GM23248 (cell line): ENCODE results near the gene ERO1B. TPM values are rescaled to one million over a fixed set of nuclear protein-coding genes. Genes with fewer than 3 reads are reported as not detected.

Experiments
- DNase-seq: peaks from one replicate; pipeline ENCODE4 v3.0.0-alpha.2; 2015
- H2AFZ ChIP-seq: fragments of 200-600 bp; sonication (generic); 2 replicates; pipeline ENCODE4 v1.6.1; 2016; ENCODE audit warnings: antibody characterized with exemption
- H3F3A ChIP-seq: fragments of 200-600 bp; sonication (generic); 2 replicates; pipeline ENCODE4 v1.6.1; 2016; ENCODE audit warnings: mild to moderate bottlenecking, antibody characterized with exemption, mixed run types; ENCODE audit not compliant: insufficient read depth
- H3K27ac ChIP-seq: fragments of 200-600 bp; sonication (generic); 2 replicates; pipeline ENCODE4 v1.5.1; 2016; ENCODE audit warnings: mild to moderate bottlenecking
- H3K27me3 ChIP-seq: fragments of 200-600 bp; sonication (generic); replicated peaks from 2 replicates; pipeline ENCODE4 v1.6.1; 2016; ENCODE audit warnings: mild to moderate bottlenecking; ENCODE audit not compliant: insufficient read depth
- H3K36me3 ChIP-seq: fragments of 200-600 bp; sonication (generic); 2 replicates; pipeline ENCODE4 v1.6.1; 2016; ENCODE audit warnings: low read depth, mild to moderate bottlenecking
- H3K4me1 ChIP-seq: fragments of 200-600 bp; sonication (generic); 2 replicates; pipeline ENCODE4 v1.6.1; 2016; ENCODE audit warnings: mild to moderate bottlenecking; ENCODE audit not compliant: insufficient read depth
- H3K4me2 ChIP-seq: fragments of 200-600 bp; sonication (generic); one replicate; pipeline ENCODE4 v1.6.1; 2016; ENCODE audit warnings: mild to moderate bottlenecking; ENCODE audit not compliant: unreplicated experiment
- H3K4me3 ChIP-seq: fragments of 200-600 bp; sonication (generic); 2 replicates; pipeline ENCODE4 v1.5.1; 2016; ENCODE audit warnings: mild to moderate bottlenecking
- H3K79me2 ChIP-seq: fragments of 200-600 bp; sonication (generic); 2 replicates; pipeline ENCODE4 v1.6.1; 2016; ENCODE audit warnings: mild to moderate bottlenecking; ENCODE audit not compliant: insufficient read depth
- H3K9ac ChIP-seq: fragments of 200-600 bp; sonication (generic); 2 replicates; pipeline ENCODE4 v1.6.1; 2016; ENCODE audit warnings: mild to moderate bottlenecking
- H3K9me2 ChIP-seq: fragments of 200-600 bp; sonication (generic); 2 replicates; pipeline ENCODE4 v1.6.1; 2016; ENCODE audit warnings: mixed run types, mild to moderate bottlenecking, moderate library complexity; ENCODE audit not compliant: insufficient read depth
- H3K9me3 ChIP-seq: fragments of 200-600 bp; sonication (generic); one replicate; pipeline ENCODE4 v1.6.1; 2017; ENCODE audit warnings: low read depth
- H4K20me1 ChIP-seq: fragments of 200-600 bp; sonication (generic); 2 replicates; pipeline ENCODE4 v1.6.0; 2016; ENCODE audit not compliant: insufficient read depth
- EZH2 ChIP-seq: fragments of 200-600 bp; sonication (generic); IDR thresholded peaks from 2 replicates; pipeline ENCODE4 v1.6.1; 2018; ENCODE audit warnings: antibody characterized with exemption, mild to moderate bottlenecking; ENCODE audit not compliant: insufficient read depth, poor library complexity, severe bottlenecking
- EZH2phosphoT487 ChIP-seq: fragments of 200-600 bp; sonication (generic); IDR thresholded peaks from 2 replicates; pipeline ENCODE4 v1.6.1; 2018; ENCODE audit warnings: antibody characterized with exemption, moderate library complexity, mild to moderate bottlenecking, low read depth; ENCODE audit not compliant: insufficient read depth
- WGBS, 2 experiments: methylation state at CpG; one replicate each; pipeline ENCODE4 v1.1.6; 2015 to 2017; ENCODE audit warnings: low lambda C conversion rate in 2 of 2, low coverage in 1 of 2; ENCODE audit errors: missing lambda C conversion rate in 2 of 2; 5-methylcytosine and 5-hydroxymethylcytosine counted together
- in situ Hi-C: fragments of 300-500 bp; cut with MboI; formaldehyde crosslinking; loops from 2 replicates; pipeline ENCODE4 v1.15.0; 2020
- polyA plus RNA-seq: library from polyadenylated mRNA; unstranded; fragments of >200 nt; fragmentation: Nextera tagmentation; extraction: Ambion mirVana; gene quantifications from 2 replicates; pipeline ENCODE4 v1.2.1, GENCODE V29; 2016
- total RNA-seq: library from RNA; depleted of rRNA; stranded (reverse); fragments of >200 nt; shearing (Covaris generic); gene quantifications from 2 replicates; pipeline ENCODE4 v1.2.3, GENCODE V29; 2014

ERO1B gene
- total and polyA plus RNA-seq, 2 experiments from 2014 or later = 1.7 to 1.9 TPM

DNA sequence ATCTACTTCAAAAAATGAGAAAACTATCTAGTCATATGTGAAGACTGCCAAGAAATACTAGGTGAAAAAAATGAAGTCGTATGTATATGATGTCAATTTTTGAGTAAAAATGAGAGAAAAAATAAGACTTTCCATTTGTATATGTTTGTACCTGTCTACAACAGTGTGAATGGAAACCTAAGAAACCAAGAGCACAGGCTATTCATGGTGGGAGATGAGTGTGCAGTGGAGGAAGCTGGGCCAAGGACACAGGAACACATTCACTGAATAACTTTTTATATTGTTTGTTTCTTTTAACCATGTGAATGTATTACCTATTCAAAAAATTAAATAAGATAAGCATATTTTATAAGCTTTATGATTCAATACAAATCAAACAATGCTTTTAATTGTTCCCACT lies 67.0 kb downstream of the ERO1B start:
- H2AFZ ChIP-seq = no peak overlapping the region
- no peaks in the 10 kb centered on the region for H3F3A ChIP-seq
- WGBS, 2 experiments = 43 to 70% methylated on average over 1 of the region's 1 CpG
- H3K9me2 ChIP-seq = no peaks in the 10 kb centered on the region
- H4K20me1 ChIP-seq = no peaks in the 10 kb centered on the region
- H3K4me1 ChIP-seq = no peaks in the 10 kb centered on the region
- H3K79me2 ChIP-seq = no peaks in the 10 kb centered on the region
- no peaks in the 10 kb centered on the region for H3K9me3 ChIP-seq
- no peak overlapping the region for H3K27ac ChIP-seq
- in situ Hi-C loops = no loop called here
- 0 out of 2 replicates have a peak, but pooled peaks cover 5% of the 10 kb centered on the region for H3K36me3 ChIP-seq
- H3K9ac ChIP-seq = no peak overlapping the region
- DNase-seq = no peak
- H3K27me3 ChIP-seq = no peaks in the 10 kb centered on the region
- no peak overlapping the region for H3K4me2 ChIP-seq
- no peak for TF ChIP-seq EZH2phosphoT487
- no peak for TF ChIP-seq EZH2
- H3K4me3 ChIP-seq = no peak overlapping the region

DNA sequence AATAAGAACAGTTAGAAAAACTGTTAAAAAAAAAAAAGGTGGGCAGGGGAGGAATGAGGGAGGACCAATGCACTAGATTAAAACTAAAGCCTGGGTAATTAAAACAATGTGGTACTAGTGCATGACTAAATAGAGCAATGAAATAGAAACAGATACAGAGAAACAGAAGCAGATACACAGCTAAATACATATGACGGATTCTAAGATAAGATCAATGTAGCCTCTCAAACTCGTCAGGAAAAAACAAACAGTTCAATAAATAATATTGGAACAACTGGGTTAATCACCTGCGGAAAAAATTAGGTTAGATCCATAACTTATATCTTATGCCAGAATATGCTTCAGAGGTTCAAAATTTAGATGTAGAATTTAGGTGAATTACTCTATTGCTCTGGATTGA lies 68.2 kb downstream of the ERO1B start:
- DNase-seq = no peak
- no peaks in the 10 kb centered on the region for H3K9me3 ChIP-seq
- H3K9ac ChIP-seq = no peak overlapping the region
- in situ Hi-C loops = no loop called here
- H3K36me3 ChIP-seq = 0 out of 2 replicates have a peak, but pooled peaks cover 5% of the 10 kb centered on the region
- H3K9me2 ChIP-seq = no peaks in the 10 kb centered on the region
- TF ChIP-seq EZH2phosphoT487 = no peak
- no peak for TF ChIP-seq EZH2
- H3K27me3 ChIP-seq = no peaks in the 10 kb centered on the region
- no peak overlapping the region for H3K27ac ChIP-seq
- no peaks in the 10 kb centered on the region for H4K20me1 ChIP-seq
- no peak overlapping the region for H3K4me3 ChIP-seq
- no peaks in the 10 kb centered on the region for H3F3A ChIP-seq
- WGBS, 2 experiments = 83 to 85% methylated on average over 3 of the region's 3 CpGs
- no peak overlapping the region for H3K4me2 ChIP-seq
- no peaks in the 10 kb centered on the region for H3K4me1 ChIP-seq
- H2AFZ ChIP-seq = no peak overlapping the region
- H3K79me2 ChIP-seq = no peaks in the 10 kb centered on the region

DNA sequence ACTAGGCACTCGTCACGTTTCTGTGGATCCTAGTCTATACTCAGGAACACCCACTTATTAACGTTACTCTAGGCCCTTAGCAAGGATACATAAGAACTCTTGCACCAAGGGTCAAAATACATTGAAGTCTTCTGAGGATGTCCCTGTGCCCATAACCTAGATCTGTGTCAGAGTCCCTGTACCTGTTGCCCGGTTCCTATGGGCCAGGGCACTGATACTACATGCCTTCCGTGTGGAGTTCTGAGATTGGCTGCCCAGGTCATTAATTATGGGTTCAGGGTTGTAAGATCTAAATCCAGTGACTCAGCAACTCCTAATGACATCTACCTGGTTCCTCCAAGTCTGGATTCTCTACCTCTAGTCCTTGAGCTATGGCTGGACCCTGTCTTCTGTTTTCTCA lies 69.9 kb downstream of the ERO1B start:
- 97 to 98% methylated on average over 5 of the region's 5 CpGs for WGBS, 2 experiments
- in situ Hi-C loops = no loop called here
- TF ChIP-seq EZH2phosphoT487 (no peak), EZH2 (no peak)
- no peak overlapping the region for H3K9ac ChIP-seq
- no peaks in the 10 kb centered on the region for H3K27me3 ChIP-seq
- 0 out of 2 replicates have a peak, but pooled peaks cover 5% of the 10 kb centered on the region for H3K36me3 ChIP-seq
- no peaks in the 10 kb centered on the region for H3K9me2 ChIP-seq
- no peak for DNase-seq
- H3K79me2 ChIP-seq = no peaks in the 10 kb centered on the region
- no peaks in the 10 kb centered on the region for H4K20me1 ChIP-seq
- H3K4me1 ChIP-seq = no peaks in the 10 kb centered on the region
- no peak overlapping the region for H3K27ac ChIP-seq
- H2AFZ ChIP-seq = no peak overlapping the region
- H3K9me3 ChIP-seq = no peaks in the 10 kb centered on the region
- H3K4me2 ChIP-seq = no peak overlapping the region
- no peaks in the 10 kb centered on the region for H3F3A ChIP-seq
- H3K4me3 ChIP-seq = no peak overlapping the region

DNA sequence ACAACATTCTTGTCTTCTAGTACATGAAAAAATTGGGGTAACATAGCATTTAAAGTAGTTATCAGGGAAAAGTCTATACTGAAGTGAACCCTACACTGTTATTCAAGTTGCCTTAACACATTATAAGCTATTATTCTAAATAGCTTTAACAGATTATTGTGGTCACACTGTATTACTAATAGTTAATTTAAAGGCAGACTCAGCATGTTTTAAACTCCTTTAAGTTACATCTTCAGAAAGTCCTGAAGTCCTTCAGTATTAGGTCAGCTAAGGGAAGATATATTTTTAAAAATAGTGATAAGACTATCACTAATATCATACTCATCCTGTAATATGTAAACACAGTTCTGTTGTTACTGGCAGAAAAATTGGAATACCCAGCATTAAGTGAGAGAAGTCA lies 72.0 kb downstream of the ERO1B start:
- H3K27me3 ChIP-seq = no peaks in the 10 kb centered on the region
- H3K4me1 ChIP-seq = no peaks in the 10 kb centered on the region
- no peak overlapping the region for H3K4me2 ChIP-seq
- no peak for TF ChIP-seq EZH2phosphoT487
- no peak for TF ChIP-seq EZH2
- H3K4me3 ChIP-seq = no peak overlapping the region
- H4K20me1 ChIP-seq = no peaks in the 10 kb centered on the region
- in situ Hi-C loops = no loop called here
- no peak for DNase-seq
- no peaks in the 10 kb centered on the region for H3K9me2 ChIP-seq
- no peaks in the 10 kb centered on the region for H3F3A ChIP-seq
- H2AFZ ChIP-seq = no peak overlapping the region
- H3K79me2 ChIP-seq = no peaks in the 10 kb centered on the region
- H3K9me3 ChIP-seq = no peaks in the 10 kb centered on the region
- no peak overlapping the region for H3K27ac ChIP-seq
- H3K36me3 ChIP-seq = 0 out of 2 replicates have a peak, but pooled peaks cover 4% of the 10 kb centered on the region
- H3K9ac ChIP-seq = no peak overlapping the region

DNA sequence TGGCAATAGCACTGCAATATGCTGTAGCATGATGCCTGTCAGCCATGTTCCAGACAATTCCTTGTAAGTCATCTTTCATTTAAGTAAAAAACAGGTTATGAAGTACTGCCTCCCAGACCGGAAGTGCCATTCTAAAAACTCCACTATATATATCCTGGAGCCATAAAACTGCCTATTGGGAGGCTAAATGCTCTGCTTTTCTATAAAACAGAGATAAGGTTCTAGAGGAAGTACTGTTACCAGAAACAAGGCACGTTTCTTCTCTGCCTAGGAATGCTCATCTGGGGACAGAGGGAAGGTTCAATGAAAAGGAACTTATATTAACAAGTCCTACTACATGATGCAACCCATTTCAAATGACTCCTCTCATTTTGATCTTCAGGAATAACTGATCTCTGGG lies 72.6 kb downstream of the ERO1B start:
- H3F3A ChIP-seq = no peaks in the 10 kb centered on the region
- H3K27me3 ChIP-seq = no peaks in the 10 kb centered on the region
- H3K36me3 ChIP-seq = no peaks in the 10 kb centered on the region
- in situ Hi-C loops = no loop called here
- H3K4me2 ChIP-seq = no peak overlapping the region
- H3K9ac ChIP-seq = no peak overlapping the region
- H4K20me1 ChIP-seq = no peaks in the 10 kb centered on the region
- WGBS, 2 experiments = 9 to 17% methylated on average over 2 of the region's 2 CpGs
- TF ChIP-seq EZH2 (no peak), EZH2phosphoT487 (no peak)
- H3K4me3 ChIP-seq = no peak overlapping the region
- no peaks in the 10 kb centered on the region for H3K9me3 ChIP-seq
- no peak overlapping the region for H2AFZ ChIP-seq
- DNase-seq = no peak
- H3K4me1 ChIP-seq = peaks cover 5% of the 10 kb centered on the region
- H3K27ac ChIP-seq = no peak overlapping the region
- H3K79me2 ChIP-seq = no peaks in the 10 kb centered on the region
- no peaks in the 10 kb centered on the region for H3K9me2 ChIP-seq
